OCI-LY1 (cell line): ENCODE measurements around the gene NUBPL.

Source experiments
- H2AFZ ChIP-seq: fragments of 200-600 bp; sonication (generic), shearing (Covaris generic); 2 replicates; pipeline ENCODE4 v1.6.0; 2014; ENCODE audit warnings: antibody characterized with exemption, mild to moderate bottlenecking, low read length
- H3F3A ChIP-seq: fragments of 200-600 bp; sonication (generic), shearing (Covaris generic); 2 replicates; pipeline ENCODE4 v1.6.0; 2014; ENCODE audit warnings: mild to moderate bottlenecking, antibody characterized with exemption, low read length, moderate library complexity; ENCODE audit not compliant: insufficient read depth
- H3K27ac ChIP-seq: fragments of 200-600 bp; sonication (generic); 2 replicates; pipeline ENCODE4 v1.5.1; 2014; ENCODE audit warnings: low read length, mixed run types, mild to moderate bottlenecking, low read depth; ENCODE audit not compliant: poor library complexity, severe bottlenecking
- H3K27me3 ChIP-seq: fragments of 200-600 bp; sonication (generic); 2 replicates; pipeline ENCODE4 v1.6.0; 2014; ENCODE audit warnings: antibody characterized with exemption, mild to moderate bottlenecking, low read length, moderate library complexity; ENCODE audit not compliant: insufficient read depth
- H3K36me3 ChIP-seq: fragments of 200-600 bp; sonication (generic); 2 replicates; pipeline ENCODE4 v1.6.1; 2014; ENCODE audit warnings: mild to moderate bottlenecking, antibody characterized with exemption, low read length, moderate library complexity, mixed read lengths; ENCODE audit not compliant: insufficient read depth
- H3K4me1 ChIP-seq: fragments of 200-600 bp; sonication (generic); 2 replicates; pipeline ENCODE4 v1.5.1; 2014; ENCODE audit warnings: mild to moderate bottlenecking, low read length, moderate library complexity; ENCODE audit not compliant: insufficient read depth, severe bottlenecking
- H3K4me2 ChIP-seq: fragments of 200-600 bp; sonication (generic), shearing (Covaris generic); 2 replicates; pipeline ENCODE4 v1.6.1; 2014; ENCODE audit warnings: low read length
- H3K4me3 ChIP-seq: fragments of 200-600 bp; sonication (generic); 2 replicates; pipeline ENCODE4 v1.5.1; 2014; ENCODE audit warnings: low read length, low read depth, mild to moderate bottlenecking, mixed read lengths; ENCODE audit not compliant: poor library complexity, severe bottlenecking
- H3K79me2 ChIP-seq: fragments of 200-600 bp; shearing (Covaris generic); 2 replicates; pipeline ENCODE4 v1.6.1; 2016; ENCODE audit warnings: mixed run types, low read length, mixed read lengths; ENCODE audit not compliant: insufficient read depth
- H3K9ac ChIP-seq: fragments of 200-600 bp; sonication (generic), shearing (Covaris generic); 2 replicates; pipeline ENCODE4 v1.6.1; 2014; ENCODE audit warnings: mild to moderate bottlenecking, low read length, mixed read lengths
- H3K9me2 ChIP-seq: fragments of 200-600 bp; sonication (generic), shearing (Covaris generic); 2 replicates; pipeline ENCODE4 v1.6.1; 2014; ENCODE audit warnings: low read depth, mild to moderate bottlenecking, low read length, mixed read lengths
- H3K9me3 ChIP-seq: fragments of 200-600 bp; shearing (Covaris generic); 2 replicates; pipeline ENCODE4 v1.6.1; 2014; ENCODE audit warnings: low read length, mixed read lengths
- H4K20me1 ChIP-seq: fragments of 200-600 bp; sonication (generic), shearing (Covaris generic); 2 replicates; pipeline ENCODE4 v1.6.0; 2016; ENCODE audit warnings: mild to moderate bottlenecking, low read length; ENCODE audit not compliant: insufficient read depth
- CTCF ChIP-seq: fragments of 200-600 bp; sonication (generic), shearing (Covaris generic); IDR thresholded peaks from 2 replicates; pipeline ENCODE4 v1.5.1; 2017; ENCODE audit warnings: mild to moderate bottlenecking, antibody characterized with exemption, low read length, moderate library complexity, mixed read lengths
- EZH2 ChIP-seq: fragments of 200-600 bp; sonication (generic), shearing (Covaris generic); IDR thresholded peaks from 2 replicates; pipeline ENCODE4 v1.8.0; 2017; ENCODE audit warnings: borderline replicate concordance, mixed run types, mild to moderate bottlenecking, antibody characterized with exemption, low read length, moderate library complexity, mixed read lengths

The NUBPL gene

GRCh38 chr14:31700282-31701074 lies 139.3 kb downstream of the NUBPL start:
- Histone ChIP-seq H3K4me1 (no peaks in the 10 kb centered on the region), H4K20me1 (no peaks in the 10 kb centered on the region), H3F3A (no peaks in the 10 kb centered on the region), H3K4me3 (no peak overlapping the region), H3K9me3 (no peaks in the 10 kb centered on the region; the same call in 1 of the 2 replicates), H3K4me2 (no peak overlapping the region), H3K9ac (no peak overlapping the region), H2AFZ (no peak overlapping the region), H3K27me3 (no peaks in the 10 kb centered on the region), H3K9me2 (no peaks in the 10 kb centered on the region), H3K36me3 (peaks cover 3% of the 10 kb centered on the region; the same call in 1 of the 2 replicates), H3K79me2 (no peaks in the 10 kb centered on the region), H3K27ac (no peak overlapping the region)
- TF ChIP-seq EZH2 (no peak), CTCF (no peak)

- no peaks in the 10 kb centered on the region; the same call in 1 of the 2 replicates for H3K9me3 ChIP-seq
- H3K27me3 ChIP-seq, result no peaks in the 10 kb centered on the region
- TF ChIP-seq EZH2, result no peak
- TF ChIP-seq CTCF, result no peak
- no peak overlapping the region for H3K27ac ChIP-seq
- H3K9me2 ChIP-seq, result no peaks in the 10 kb centered on the region
- H3F3A ChIP-seq, result no peaks in the 10 kb centered on the region
- peaks cover 3% of the 10 kb centered on the region; the same call in 1 of the 2 replicates for H3K36me3 ChIP-seq
- no peaks in the 10 kb centered on the region for H3K4me1 ChIP-seq
- H3K79me2 ChIP-seq, result no peaks in the 10 kb centered on the region
- H3K4me3 ChIP-seq, result no peak overlapping the region
- H4K20me1 ChIP-seq, result no peaks in the 10 kb centered on the region
- no peak overlapping the region for H2AFZ ChIP-seq
- H3K9ac ChIP-seq, result no peak overlapping the region
- no peak overlapping the region for H3K4me2 ChIP-seq
These were observed 140.9 kb downstream of the NUBPL start for GRCh38 chr14:31702130-31702529.

- Histone ChIP-seq H2AFZ (no peak overlapping the region), H4K20me1 (no peaks in the 10 kb centered on the region), H3K9me2 (no peaks in the 10 kb centered on the region), H3K27ac (no peak overlapping the region), H3K4me3 (no peak overlapping the region), H3K9ac (no peak overlapping the region), H3F3A (no peaks in the 10 kb centered on the region), H3K4me1 (no peaks in the 10 kb centered on the region), H3K36me3 (peaks cover 3% of the 10 kb centered on the region; the same call in 1 of the 2 replicates), H3K79me2 (no peaks in the 10 kb centered on the region), H3K9me3 (no peaks in the 10 kb centered on the region; the same call in 1 of the 2 replicates), H3K27me3 (no peaks in the 10 kb centered on the region), H3K4me2 (no peak overlapping the region)
- TF ChIP-seq EZH2, result no peak
- TF ChIP-seq CTCF, result no peak
These were observed 141.9 kb downstream of the NUBPL start for GRCh38 chr14:31703056-31703455.
